GOT3 (cell line): ENCODE measurements around the gene HNRNPA2B1.
"Not testable (repeated sequence)": the region's sequence is repeated elsewhere in the genome, so short reads cannot be mapped to it uniquely, and the experiment has no call there.

Source experiments
- DNase-seq: peaks from one replicate; lab custom pipeline; 2025; ENCODE audit warnings: mixed read lengths; lab: John Stamatoyannopoulos, UW

HNRNPA2B1 gene

DNA sequence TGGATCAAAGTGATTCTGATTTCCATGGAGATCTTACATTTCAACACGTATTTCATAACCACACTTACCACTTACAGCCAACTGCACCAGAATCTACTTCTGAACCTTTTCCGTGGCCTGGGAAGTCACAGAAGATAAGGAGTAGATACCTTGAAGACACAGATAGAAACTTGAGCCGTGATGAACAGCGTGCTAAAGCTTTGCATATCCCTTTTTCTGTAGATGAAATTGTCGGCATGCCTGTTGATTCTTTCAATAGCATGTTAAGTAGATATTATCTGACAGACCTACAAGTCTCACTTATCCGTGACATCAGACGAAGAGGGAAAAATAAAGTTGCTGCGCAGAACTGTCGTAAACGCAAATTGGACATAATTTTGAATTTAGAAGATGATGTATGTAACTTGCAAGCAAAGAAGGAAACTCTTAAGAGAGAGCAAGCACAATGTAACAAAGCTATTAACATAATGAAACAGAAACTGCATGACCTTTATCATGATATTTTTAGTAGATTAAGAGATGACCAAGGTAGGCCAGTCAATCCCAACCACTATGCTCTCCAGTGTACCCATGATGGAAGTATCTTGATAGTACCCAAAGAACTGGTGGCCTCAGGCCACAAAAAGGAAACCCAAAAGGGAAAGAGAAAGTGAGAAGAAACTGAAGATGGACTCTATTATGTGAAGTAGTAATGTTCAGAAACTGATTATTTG is 15.3 kb downstream of the HNRNPA2B1 start:
- DNase-seq: no peak

DNA sequence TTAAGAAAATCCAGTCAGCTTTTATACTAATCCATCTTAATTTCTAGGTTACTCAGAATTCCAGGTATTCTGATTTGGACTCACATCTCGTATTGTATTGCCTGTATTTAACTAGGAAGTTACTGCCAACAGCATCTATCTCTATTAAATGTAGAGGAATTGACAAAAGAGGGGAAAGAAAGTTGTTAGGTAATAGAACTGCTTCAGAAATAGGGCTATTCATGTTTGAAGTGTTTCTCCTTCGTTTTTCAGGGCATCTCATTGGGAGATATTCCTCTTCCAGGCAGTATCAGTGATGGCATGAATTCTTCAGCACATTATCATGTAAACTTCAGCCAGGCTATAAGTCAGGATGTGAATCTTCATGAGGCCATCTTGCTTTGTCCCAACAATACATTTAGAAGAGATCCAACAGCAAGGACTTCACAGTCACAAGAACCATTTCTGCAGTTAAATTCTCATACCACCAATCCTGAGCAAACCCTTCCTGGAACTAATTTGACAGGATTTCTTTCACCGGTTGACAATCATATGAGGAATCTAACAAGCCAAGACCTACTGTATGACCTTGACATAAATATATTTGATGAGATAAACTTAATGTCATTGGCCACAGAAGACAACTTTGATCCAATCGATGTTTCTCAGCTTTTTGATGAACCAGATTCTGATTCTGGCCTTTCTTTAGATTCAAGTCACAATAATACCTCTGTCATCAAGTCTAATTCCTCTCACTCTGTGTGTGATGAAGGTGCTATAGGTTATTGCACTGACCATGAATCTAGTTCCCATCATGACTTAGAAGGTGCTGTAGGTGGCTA is 16.1 kb downstream of the HNRNPA2B1 start:
- not testable (repeated sequence) for DNase-seq

DNA sequence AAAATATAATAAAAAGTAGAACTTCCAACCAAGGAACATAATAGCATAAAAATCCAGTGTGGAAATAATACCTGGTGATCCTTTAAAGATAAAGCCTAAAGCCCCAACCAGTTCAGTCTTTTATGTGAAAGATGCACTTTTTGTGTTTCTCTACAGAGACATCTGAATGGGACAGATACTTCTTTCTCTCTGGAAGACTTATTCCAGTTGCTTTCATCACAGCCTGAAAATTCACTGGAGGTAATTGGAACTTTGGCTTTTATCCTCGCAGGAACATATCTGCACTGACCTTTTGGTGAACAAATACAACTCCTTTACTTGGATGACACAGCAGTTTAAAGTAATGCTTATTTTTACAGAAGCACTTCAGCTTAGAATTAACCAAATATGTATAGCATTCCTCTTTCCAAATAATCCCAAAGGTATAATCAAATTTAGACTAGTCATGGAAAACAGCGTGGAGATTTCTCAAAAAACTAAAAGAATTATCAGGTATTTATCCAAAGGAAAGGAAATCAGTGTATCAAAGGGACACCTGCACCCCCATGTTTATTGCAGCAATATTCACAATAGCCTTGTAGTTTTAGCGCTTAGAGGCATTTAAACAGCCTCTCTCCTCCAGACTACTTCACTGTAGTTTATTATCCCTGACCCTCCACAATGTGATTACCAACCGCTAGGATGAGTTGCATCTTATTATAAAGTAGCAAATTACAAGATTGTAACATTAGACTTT is 16.8 kb downstream of the HNRNPA2B1 start:
- no peak for DNase-seq

DNA sequence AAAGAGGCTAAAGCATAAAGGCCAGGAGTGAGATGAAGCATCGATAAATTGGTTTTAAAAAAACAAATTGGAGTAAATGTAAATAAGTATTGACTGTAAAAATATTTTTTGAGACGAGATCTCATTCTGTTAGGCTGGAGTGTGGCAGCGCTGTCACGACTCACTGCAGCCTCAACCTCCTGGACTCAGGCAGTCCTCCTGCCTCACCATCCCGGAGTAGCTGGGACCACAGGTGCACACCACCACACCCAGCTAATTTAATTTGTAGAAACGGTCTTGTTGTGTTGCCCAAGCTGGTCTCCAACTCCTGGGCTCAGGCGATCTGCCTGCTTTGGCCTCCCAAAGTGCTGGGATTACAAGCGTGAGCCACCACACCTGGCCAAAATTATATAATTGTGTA is 17.8 kb downstream of the HNRNPA2B1 start:
- DNase-seq: no peak

DNA sequence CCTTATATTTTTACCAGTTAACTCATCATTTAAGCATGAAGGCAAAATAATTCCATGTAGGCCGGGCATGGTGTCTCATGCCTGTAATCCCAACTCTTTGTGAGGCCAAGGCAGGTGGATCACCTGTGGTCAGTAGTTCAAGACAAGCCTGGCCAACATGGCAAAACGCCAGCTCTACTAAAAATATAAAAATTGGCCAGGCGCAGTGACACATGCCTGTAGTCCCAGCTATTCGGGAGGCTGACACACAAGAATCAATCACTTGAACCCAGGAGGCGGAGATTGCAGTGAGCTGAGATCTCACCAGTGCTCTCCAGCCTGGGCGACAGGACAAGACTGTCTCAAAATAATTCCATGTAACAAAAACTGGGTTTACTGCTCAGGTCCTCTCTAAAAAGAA is 18.3 kb downstream of the HNRNPA2B1 start:
- DNase-seq: no peak

GRCh38 chr7:26181474-26182227 is 18.9 kb downstream of the HNRNPA2B1 start:
- DNase-seq: no peak

GRCh38 chr7:26180792-26181198 is 19.8 kb downstream of the HNRNPA2B1 start:
- no peak for DNase-seq

GRCh38 chr7:26179826-26180497 is 20.6 kb downstream of the HNRNPA2B1 start:
- DNase-seq: no peak

- no peak for DNase-seq
These were observed 21.1 kb downstream of the HNRNPA2B1 start for GRCh38 chr7:26179422-26179821.

DNA sequence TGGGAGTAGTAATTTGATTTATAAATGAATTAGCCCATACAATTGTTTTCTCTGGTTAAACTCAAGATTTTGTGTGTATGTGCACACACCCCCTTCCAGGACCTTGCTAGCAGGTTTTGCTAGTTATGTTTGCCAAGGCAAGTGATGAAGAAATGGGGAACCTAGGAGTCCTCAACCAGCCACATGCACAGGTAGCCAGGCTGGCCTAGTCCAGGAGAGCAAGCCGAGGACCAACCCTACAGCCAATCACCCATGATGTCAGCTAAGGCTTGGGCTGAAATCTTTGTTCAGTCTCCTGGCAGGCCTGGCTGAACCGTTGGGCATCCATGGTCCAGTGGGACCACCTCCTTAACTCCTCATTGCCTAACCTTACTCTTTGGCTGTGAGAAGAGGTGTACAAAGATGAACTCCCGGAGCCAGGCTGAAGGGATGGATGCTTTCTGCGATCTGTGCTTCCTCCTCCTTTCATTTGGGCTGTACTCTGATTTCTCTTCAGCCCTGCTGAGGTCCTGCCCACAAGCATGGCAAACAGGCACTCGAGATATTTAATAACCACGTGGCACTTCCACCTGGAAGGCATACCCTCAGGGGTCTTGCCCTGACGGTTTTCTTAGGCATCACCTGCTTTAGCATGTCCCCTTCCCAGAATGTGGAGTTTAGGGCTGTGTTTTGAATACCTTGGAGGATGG is 22.1 kb downstream of the HNRNPA2B1 start:
- no peak for DNase-seq

DNA sequence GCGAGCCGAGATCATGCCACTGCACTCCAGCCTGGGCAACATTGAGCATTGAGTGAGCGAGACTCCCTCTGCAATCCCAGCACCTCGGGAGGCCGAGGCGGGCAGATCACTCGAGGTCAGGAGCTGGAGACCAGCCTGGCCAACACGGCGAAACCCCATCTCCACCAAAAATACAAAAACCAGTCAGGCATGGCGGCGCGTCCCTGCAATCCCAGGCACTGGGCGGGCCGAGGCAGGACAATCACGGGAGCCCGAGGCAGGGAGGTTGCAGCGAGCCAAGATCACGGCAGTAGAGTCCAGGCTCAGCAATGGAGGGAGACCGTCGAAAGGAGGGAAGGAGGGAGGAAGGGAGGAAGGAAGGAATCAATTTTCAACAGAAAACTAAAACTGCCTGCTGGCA is 23.3 kb downstream of the HNRNPA2B1 start:
- not testable (repeated sequence) for DNase-seq

DNA sequence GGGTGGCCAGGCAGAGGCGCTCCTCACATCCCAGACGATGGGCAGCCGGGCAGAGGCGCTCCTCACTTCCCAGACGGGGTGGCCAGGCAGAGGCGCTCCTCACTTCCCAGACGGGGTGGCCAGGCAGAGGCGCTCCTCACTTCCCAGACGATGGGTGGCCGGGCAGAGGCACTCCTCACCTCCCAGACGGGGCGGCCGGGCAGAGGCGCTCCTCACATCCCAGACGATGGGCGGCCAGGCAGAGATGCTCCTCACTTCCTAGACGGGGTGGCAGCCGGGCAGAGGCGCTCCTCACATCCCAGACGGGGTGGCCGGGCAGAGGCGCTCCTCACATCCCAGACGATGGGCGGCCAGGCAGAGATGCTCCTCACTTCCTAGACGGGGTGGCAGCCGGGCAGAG is 23.9 kb downstream of the HNRNPA2B1 start:
- not testable (repeated sequence) for DNase-seq

DNA sequence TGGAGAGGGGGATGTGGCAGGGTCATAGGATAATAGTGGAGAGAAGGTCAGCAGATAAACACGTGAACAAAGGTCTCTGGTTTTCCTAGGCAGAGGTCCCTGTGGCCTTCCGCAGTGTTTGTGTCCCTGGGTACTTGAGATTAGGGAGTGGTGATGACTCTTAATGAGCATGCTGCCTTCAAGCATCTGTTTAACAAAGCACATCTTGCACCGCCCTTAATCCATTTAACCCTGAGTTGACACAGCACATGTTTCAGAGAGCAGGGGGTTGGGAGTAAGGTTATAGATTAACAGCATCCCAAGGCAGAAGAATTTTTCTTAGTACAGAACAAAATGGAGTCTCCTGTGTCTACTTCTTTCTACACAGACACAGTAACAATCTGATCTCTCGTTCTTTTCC is 24.6 kb downstream of the HNRNPA2B1 start:
- DNase-seq: not testable (repeated sequence)

- no peak for DNase-seq
These were observed 28.5 kb downstream of the HNRNPA2B1 start for GRCh38 chr7:26172048-26172447.

DNA sequence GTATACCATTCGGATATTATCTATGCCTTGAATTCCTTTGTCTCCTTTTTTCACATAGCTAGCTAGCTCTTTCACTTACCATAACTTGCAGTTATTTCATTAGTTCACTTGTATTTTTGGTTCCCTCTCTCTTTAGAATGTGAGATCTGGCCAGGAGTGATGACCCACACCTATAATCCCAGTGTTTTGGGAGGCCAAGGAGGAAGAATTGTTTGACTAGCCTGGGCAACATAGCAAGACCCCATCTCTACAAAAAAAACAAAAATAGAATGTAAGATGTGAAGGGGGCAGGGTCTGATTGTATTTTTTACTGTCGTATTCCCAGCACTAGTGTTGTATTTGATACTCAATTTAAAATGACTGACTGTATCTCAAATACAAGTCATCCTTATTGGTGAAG is 28.9 kb downstream of the HNRNPA2B1 start:
- DNase-seq: no peak

DNA sequence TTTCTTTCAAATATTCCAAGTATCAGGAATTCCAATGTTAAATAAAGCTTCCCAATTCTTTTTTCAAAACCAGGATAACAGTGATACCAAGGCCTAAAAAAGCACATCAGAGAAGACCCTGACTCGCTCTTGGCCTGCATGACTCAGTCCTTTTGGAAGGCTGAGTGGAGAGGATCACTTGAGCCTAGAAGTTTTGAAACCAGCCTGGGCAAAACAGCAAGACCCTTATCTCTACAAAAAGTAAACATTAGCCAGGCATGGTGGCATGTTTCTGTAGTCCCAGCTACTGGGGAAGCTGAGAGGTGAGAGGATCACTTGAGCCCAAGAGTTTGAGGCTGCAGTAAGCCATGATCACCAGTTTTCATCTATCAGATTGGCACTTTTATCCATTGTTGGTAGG is 29.9 kb downstream of the HNRNPA2B1 start:
- DNase-seq: no peak

GRCh38 chr7:26169271-26169670 is 31.3 kb downstream of the HNRNPA2B1 start:
- DNase-seq: no peak

- no peak for DNase-seq
These were observed 32.0 kb downstream of the HNRNPA2B1 start for GRCh38 chr7:26168458-26169023.

GRCh38 chr7:26167303-26167934 is 33.1 kb downstream of the HNRNPA2B1 start:
- DNase-seq: no peak

- no peak for DNase-seq
These were observed 33.8 kb downstream of the HNRNPA2B1 start for GRCh38 chr7:26166684-26167266.
